Measurements from ENCODE around the gene PTCD1.

GRCh38 chr7:99395616-99396327 lies 42.8 kb downstream of the PTCD1 start:
- TF ChIP-seq ZBTB2 (IDR thresholded peaks at IDR 0.05) (no peak), FOXP4 (CRISPR knock-in tag; IDR thresholded peaks at IDR 0.05; ENCODE audit: borderline replicate concordance) (no peak), ZNF197 (CRISPR knock-in tag; IDR thresholded peaks at IDR 0.05; ENCODE audit: low read depth) (no peak), POLR3G (IDR thresholded peaks at IDR 0.05; ENCODE audit: extremely low read depth, insufficient read length, insufficient replicate concordance) (no peak), ARID1B (IDR thresholded peaks at IDR 0.05) (no peak), RNF2 (IDR thresholded peaks at IDR 0.05) (no peak), ATF7 (IDR thresholded peaks at IDR 0.05) (no peak), PRDM10 (IDR thresholded peaks at IDR 0.05; ENCODE audit: partially characterized antibody) (no peak)
